Frontal cortex (tissue), 4 donors: ENCODE measurements around the gene KMT2E. TPM values are rescaled to one million over a fixed set of nuclear protein-coding genes. Genes with fewer than 3 reads are reported as not detected.

Experiments
- DNase-seq, 2 donors: peaks; one replicate each; pipeline ENCODE4 v3.0.0; 2012; ENCODE audit warnings: low spot score in 2 of 2
- FAIRE-seq: peaks from 2 replicates; lab custom pipeline; 2012; peaks lifted over from hg19 to GRCh38; lab: Jason Lieb, UNC
- total RNA-seq: library from RNA; depleted of rRNA; stranded (reverse); fragments of >200 nt; gene quantifications from one replicate; pipeline ENCODE4 v1.2.3, GENCODE V29; 2014
- donor health status: control.
- donor health status: control.
- donor health status: control.

The KMT2E gene
- total RNA-seq, 1 donor from 2014 or later = 217 TPM

GRCh38 chr7:105151152-105151551, 137.1 kb downstream of the KMT2E start:
- DNase-seq = no peak
- FAIRE-seq = no peak

- DNase-seq (no peak), FAIRE-seq (no peak)
Measured at GRCh38 chr7:105153531-105153930, 139.5 kb downstream of the KMT2E start.

GRCh38 chr7:105154084-105154483, 140.1 kb downstream of the KMT2E start:
- no peak for DNase-seq
- no peak for FAIRE-seq

- no peak for DNase-seq
- FAIRE-seq = no peak
Measured at GRCh38 chr7:105156731-105157130, 142.7 kb downstream of the KMT2E start.

GRCh38 chr7:105157278-105157677, 143.3 kb downstream of the KMT2E start:
- FAIRE-seq (no peak), DNase-seq (no peak)

- FAIRE-seq (no peak), DNase-seq (no peak)
Measured at GRCh38 chr7:105161366-105161765, 147.4 kb downstream of the KMT2E start.
